H1 (cell line): ENCODE data around the gene FAM216A. TPM values are rescaled to one million over a fixed set of nuclear protein-coding genes. Genes with fewer than 3 reads are reported as not detected.

ENCODE experiments used
- BCL11A ChIP-seq, 2 experiments: IDR thresholded peaks; one replicate each; pipeline ENCODE4 v1.6.1; 2011; ENCODE audit warnings: low read depth in 2 of 2, low read length in 2 of 2, mild to moderate bottlenecking in 2 of 2
- CEBPB ChIP-seq: IDR thresholded peaks from 2 replicates; pipeline ENCODE4 v1.6.1; 2012; ENCODE audit warnings: low read depth, low read length
- CHD2 ChIP-seq: IDR thresholded peaks from 2 replicates; pipeline ENCODE4 v1.6.1; 2012; ENCODE audit warnings: low read length, improper control_type of control experiment
- CREB1 ChIP-seq: IDR thresholded peaks from 2 replicates; pipeline ENCODE4 v1.6.1; 2012; ENCODE audit warnings: inconsistent platforms
- EP300 ChIP-seq, 2 experiments: IDR thresholded peaks; 1 replicate in 1 of 2; 2 replicates in 1 of 2; pipeline ENCODE4 v1.6.1; 2011 to 2012; ENCODE audit warnings: low read depth in 2 of 2, low read length in 2 of 2, mild to moderate bottlenecking in 2 of 2, borderline replicate concordance in 1 of 2, inconsistent platforms in 1 of 2, moderate library complexity in 1 of 2
- JUND ChIP-seq: IDR thresholded peaks from 2 replicates; pipeline ENCODE4 v1.6.1; 2011; ENCODE audit warnings: mild to moderate bottlenecking, improper control_type of control experiment, low read length
- MAFK ChIP-seq: IDR thresholded peaks from 2 replicates; pipeline ENCODE4 v1.6.1; 2012; ENCODE audit warnings: low read depth, mild to moderate bottlenecking, improper control_type of control experiment, low read length
- POLR2AphosphoS5 ChIP-seq: IDR thresholded peaks from 2 replicates; pipeline ENCODE4 v1.6.1; 2011; ENCODE audit warnings: low read depth, low read length
- POU5F1 ChIP-seq: IDR thresholded peaks from 2 replicates; pipeline ENCODE4 v1.6.1; 2011; ENCODE audit warnings: low read depth, mild to moderate bottlenecking, low read length, moderate library complexity
- RNF2 ChIP-seq: fragments of 200-900, 300-1000 bp; sonication (generic); IDR thresholded peaks from 2 replicates; pipeline ENCODE4 v1.7.1; 2016; ENCODE audit warnings: borderline replicate concordance, low read depth, mild to moderate bottlenecking, antibody characterized with exemption, low read length; ENCODE audit not compliant: poor library complexity, severe bottlenecking; ENCODE audit errors: missing control alignments
- SIX5 ChIP-seq: IDR thresholded peaks from 2 replicates; pipeline ENCODE4 v1.6.1; 2011; ENCODE audit warnings: mild to moderate bottlenecking, low read depth, low read length
- SP1 ChIP-seq: IDR thresholded peaks from 2 replicates; pipeline ENCODE4 v1.6.1; 2011; ENCODE audit warnings: low read depth, low read length
- SRF ChIP-seq: IDR thresholded peaks from 2 replicates; pipeline ENCODE4 v1.6.1; 2011; ENCODE audit warnings: mild to moderate bottlenecking, low read depth, low read length, moderate library complexity
- SUZ12 ChIP-seq: fragments of 200-600 bp; sonication (generic); IDR thresholded peaks from 2 replicates; pipeline ENCODE4 v1.6.1; 2012; ENCODE audit warnings: mild to moderate bottlenecking, inconsistent platforms, low read length, moderate library complexity, mixed read lengths
- TAF1 ChIP-seq: IDR thresholded peaks from 2 replicates; pipeline ENCODE4 v1.6.1; 2011; ENCODE audit warnings: mild to moderate bottlenecking, low read depth, low read length
- TAF7 ChIP-seq: optimal IDR thresholded peaks from 2 replicates; pipeline ENCODE3; 2011; ENCODE audit warnings: low read depth, mild to moderate bottlenecking, inconsistent platforms, low read length, moderate library complexity, borderline replicate concordance
- TCF12 ChIP-seq: IDR thresholded peaks from 2 replicates; pipeline ENCODE4 v1.6.1; 2011; ENCODE audit warnings: low read depth, mild to moderate bottlenecking, low read length
- TEAD4 ChIP-seq: IDR thresholded peaks from 2 replicates; pipeline ENCODE4 v1.6.1; 2012; ENCODE audit warnings: low read depth, low read length, inconsistent platforms, mixed read lengths
- ZNF274 ChIP-seq: IDR thresholded peaks from 2 replicates; pipeline ENCODE4 v1.7.0; 2012; ENCODE audit warnings: low read length, borderline replicate concordance; ENCODE audit errors: extremely low read depth
- polyA plus RNA-seq, 7 experiments: library from polyadenylated mRNA; depleted of rRNA in 3 of 7; stranded (reverse) in 5 of 7; unstranded in 2 of 7; fragments of >200 nt in 5 of 7; fragments of 200-250 nt in 2 of 7; gene quantifications; 1 replicate in 5 of 7; 2 replicates in 1 of 7; 4 replicates in 1 of 7; pipeline versions ENCODE4 v1.2.1 to v1.2.3, GENCODE V29; 2011 to 2013; ENCODE audit warnings: missing spikeins in 2 of 7, mixed read lengths in 2 of 7
- total RNA-seq: library from RNA; stranded (reverse); fragmentation: NEBNext Ultra II Directional; extraction: Animal tissue kit (Norgen Biotek cat#: 25700); gene quantifications from 2 replicates; pipeline ENCODE4 v1.2.1, GENCODE V29; 2021
- TF ChIP-seq, protein P1 (sequence below): IDR thresholded peaks from 2 replicates; pipeline ENCODE4 v1.6.1; 2012; ENCODE audit warnings: inconsistent platforms
- TF ChIP-seq, protein P2 (sequence below): IDR thresholded peaks from 2 replicates; pipeline ENCODE4 v1.6.1; 2012; ENCODE audit warnings: inconsistent platforms
- TF ChIP-seq, protein P3 (sequence below): IDR thresholded peaks from 2 replicates; pipeline ENCODE4 v1.6.1; 2011; ENCODE audit warnings: low read length, improper control_type of control experiment

Gene FAM216A
- total and polyA plus RNA-seq, 2 of the 8 experiments (the other 6 are each of a cell fraction or from before 2014, with no cell fraction given): 19.8 to 24.6 TPM

DNA sequence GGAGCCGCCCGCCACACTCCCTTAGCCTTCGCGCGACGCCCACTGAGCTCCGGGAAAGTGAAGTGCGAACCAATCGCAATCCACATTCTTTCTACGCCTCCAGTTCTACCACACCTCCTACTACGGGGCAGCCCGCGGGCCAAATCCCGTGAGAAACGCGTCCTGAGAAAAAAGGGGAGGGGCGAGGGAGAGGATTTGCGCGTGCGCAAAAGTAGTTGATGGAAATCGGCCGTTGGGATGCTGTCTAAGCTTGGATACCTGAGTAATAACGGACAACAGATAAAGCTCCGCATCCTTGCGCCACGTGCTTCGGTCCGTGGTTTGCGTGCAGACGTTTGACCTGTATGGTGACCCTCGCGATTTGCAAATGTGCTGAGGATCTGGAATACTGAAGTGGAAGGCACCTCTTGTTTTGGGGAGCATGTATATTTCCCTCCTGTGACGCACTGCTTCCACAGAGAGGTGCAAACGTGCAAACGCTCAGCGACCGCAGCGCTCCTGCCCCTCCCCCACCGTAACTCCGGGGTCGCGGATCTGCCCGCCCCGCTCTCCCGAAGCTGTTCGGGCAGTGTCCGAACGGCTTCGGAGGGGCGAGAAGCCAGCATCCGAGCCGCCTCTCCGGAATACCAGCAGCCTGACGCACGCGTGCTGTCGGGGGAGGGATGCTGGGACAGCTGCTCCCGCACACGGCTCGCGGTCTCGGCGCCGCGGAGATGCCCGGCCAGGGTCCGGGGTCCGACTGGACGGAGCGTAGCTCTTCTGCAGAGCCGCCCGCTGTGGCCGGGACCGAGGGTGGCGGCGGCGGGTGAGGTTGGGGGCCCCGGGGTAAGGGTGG lies at the start of gene FAM216A, which contains the start of gene GPN3 (continued):
- TF ChIP-seq, protein P1, sequence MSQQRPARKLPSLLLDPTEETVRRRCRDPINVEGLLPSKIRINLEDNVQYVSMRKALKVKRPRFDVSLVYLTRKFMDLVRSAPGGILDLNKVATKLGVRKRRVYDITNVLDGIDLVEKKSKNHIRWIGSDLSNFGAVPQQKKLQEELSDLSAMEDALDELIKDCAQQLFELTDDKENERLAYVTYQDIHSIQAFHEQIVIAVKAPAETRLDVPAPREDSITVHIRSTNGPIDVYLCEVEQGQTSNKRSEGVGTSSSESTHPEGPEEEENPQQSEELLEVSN: no peak
- TF ChIP-seq SIX5: no peak
- TF ChIP-seq CHD2: peak; percentile 90
- TF ChIP-seq, protein P2, sequence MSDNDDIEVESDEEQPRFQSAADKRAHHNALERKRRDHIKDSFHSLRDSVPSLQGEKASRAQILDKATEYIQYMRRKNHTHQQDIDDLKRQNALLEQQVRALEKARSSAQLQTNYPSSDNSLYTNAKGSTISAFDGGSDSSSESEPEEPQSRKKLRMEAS: peak; percentile 91
- no peak for TF ChIP-seq POU5F1
- no peak for TF ChIP-seq EP300 (IDR thresholded peaks at IDR 0.05; ENCODE audit: borderline replicate concordance in 1 of 2, low read depth in 2 of 2, low read length in 2 of 2)
- TF ChIP-seq RNF2: no peak
- no peak; the same call in 1 of the 2 replicates for TF ChIP-seq JUND
- no peak for TF ChIP-seq SUZ12
- TF ChIP-seq, protein P3, sequence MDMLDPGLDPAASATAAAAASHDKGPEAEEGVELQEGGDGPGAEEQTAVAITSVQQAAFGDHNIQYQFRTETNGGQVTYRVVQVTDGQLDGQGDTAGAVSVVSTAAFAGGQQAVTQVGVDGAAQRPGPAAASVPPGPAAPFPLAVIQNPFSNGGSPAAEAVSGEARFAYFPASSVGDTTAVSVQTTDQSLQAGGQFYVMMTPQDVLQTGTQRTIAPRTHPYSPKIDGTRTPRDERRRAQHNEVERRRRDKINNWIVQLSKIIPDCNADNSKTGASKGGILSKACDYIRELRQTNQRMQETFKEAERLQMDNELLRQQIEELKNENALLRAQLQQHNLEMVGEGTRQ: no peak
- no peak for TF ChIP-seq SRF
- no peak for TF ChIP-seq TAF7
- no peak for TF ChIP-seq TCF12
- TF ChIP-seq BCL11A (IDR thresholded peaks at IDR 0.05; ENCODE audit: low read depth in 2 of 2, low read length in 2 of 2): no peak
- TF ChIP-seq SP1: peak; percentile 31
- no peak for TF ChIP-seq ZNF274
- TF ChIP-seq CREB1: peak; percentile 65
- peak; percentile 94 for TF ChIP-seq TAF1
- peak; percentile 91 for TF ChIP-seq POLR2AphosphoS5
- peak; percentile 78; the same call in 1 of the 2 replicates for TF ChIP-seq TEAD4
- no peak for TF ChIP-seq CEBPB
- TF ChIP-seq MAFK: no peak
